ENCODE measurements around the gene THRB.

DNA sequence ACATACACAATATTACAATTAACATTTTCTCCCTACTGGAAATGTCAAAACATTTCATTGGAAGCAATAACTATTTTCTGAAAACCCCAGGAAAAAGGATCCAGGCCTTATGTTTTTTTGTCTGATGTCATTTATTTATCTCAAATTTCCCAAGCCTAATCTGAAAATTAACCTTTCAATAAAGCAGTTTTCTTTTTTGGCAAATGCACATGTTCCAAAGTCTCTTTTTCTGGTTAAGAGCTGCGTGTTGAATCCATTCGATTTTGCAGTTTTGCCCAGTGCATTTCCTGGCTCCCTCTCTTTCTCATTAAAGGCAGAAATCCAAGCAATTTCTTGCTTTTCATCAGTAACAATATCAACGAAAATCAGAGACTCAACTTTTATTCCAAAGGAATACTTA is 327.2 kb downstream of the THRB start:
- TF ChIP-seq, protein P1, sequence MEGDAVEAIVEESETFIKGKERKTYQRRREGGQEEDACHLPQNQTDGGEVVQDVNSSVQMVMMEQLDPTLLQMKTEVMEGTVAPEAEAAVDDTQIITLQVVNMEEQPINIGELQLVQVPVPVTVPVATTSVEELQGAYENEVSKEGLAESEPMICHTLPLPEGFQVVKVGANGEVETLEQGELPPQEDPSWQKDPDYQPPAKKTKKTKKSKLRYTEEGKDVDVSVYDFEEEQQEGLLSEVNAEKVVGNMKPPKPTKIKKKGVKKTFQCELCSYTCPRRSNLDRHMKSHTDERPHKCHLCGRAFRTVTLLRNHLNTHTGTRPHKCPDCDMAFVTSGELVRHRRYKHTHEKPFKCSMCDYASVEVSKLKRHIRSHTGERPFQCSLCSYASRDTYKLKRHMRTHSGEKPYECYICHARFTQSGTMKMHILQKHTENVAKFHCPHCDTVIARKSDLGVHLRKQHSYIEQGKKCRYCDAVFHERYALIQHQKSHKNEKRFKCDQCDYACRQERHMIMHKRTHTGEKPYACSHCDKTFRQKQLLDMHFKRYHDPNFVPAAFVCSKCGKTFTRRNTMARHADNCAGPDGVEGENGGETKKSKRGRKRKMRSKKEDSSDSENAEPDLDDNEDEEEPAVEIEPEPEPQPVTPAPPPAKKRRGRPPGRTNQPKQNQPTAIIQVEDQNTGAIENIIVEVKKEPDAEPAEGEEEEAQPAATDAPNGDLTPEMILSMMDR (IDR thresholded peaks at IDR 0.05; ENCODE audit: low read depth, low read length): no peak
- no peak for TF ChIP-seq POLR2A (IDR thresholded peaks at IDR 0.05; ENCODE audit: extremely low read depth, insufficient read length)
- no peak for TF ChIP-seq MYC (IDR thresholded peaks at IDR 0.05; ENCODE audit: low read depth, low read length)
